GM19397 (cell line): ENCODE measurements around the gene MAIP1.

ENCODE experiments used
- ATAC-seq: cut with Tn5 transposase; IDR thresholded peaks from one replicate; pipeline ENCODE4 v1.9.1; 2021; ENCODE audit warnings: mild to moderate bottlenecking, moderate library complexity; ENCODE audit not compliant: unreplicated experiment

Gene MAIP1

DNA sequence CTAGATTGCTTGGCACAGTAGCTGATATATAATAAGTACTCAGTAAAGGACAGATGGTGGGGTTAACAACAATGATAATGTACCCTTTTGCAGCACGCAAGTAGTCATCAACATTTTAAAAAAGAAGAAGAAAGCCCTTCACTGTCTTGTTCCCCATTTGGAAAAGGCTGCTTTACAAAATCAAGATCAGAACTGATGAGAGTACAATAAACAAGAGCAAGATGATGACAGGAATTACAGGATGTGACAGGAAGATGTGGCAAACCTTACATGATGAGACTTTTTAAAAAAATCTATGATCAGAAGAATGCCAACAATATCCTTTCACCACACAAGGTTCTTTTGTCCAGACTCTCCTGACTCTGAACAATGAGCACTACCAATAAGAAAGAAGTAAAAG is 9.2 kb upstream of the MAIP1 start:
- no peak for ATAC-seq

DNA sequence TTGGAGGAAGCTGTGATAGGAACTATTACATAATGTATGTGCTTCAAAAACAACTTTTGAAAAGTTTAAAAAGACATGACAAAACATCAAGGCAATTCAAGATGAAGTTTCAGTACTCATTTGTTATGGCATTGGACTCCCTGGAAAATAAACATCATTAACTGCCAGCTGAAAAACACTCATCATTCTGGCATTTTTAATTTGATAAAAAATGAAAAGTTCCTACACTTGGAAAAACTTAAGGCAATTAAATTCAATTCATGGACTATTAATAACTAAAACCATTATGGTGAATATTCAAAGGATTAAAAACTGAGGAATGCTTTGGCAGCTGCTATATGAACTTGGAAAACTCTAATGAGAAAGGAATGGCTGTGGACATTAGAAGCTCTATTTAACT is 8.5 kb upstream of the MAIP1 start:
- ATAC-seq = no peak

DNA sequence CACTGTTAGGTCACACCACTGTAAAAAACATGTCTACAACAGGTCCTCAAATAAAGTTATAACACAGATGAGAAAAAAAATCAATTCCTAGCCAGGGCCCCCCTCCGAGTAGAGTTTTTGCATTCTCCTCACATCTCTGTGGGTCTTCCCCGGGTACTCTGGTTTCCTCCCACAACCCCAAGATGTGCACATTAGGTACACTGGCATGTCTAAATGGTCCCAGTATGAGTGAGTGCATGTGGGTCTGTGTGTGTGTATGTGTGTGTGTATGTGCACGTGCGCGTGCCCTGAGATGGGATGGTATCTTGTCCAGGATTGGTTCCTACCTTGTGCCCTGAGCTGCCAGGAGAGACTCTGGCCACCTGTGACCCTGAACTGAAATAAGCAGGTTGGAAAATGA is 5.0 kb upstream of the MAIP1 start:
- ATAC-seq = no peak

DNA sequence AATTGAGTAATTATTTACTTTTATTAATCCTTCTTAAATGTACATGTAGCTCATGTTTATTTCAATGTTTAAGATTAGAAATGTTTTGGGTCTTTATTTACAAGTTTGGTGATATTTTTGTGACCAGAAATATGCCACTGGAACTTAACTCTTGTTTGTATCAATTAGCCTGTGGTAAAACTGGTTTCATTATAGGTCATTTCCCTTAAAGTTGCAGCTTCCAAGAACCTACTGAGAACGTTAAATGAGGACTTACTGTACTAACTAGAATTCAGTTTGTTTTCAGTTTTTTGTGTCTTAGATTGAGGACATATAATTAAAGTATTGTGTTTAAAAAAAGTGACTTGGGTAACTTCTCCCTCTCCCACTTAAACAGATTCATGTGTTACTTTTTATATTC is 4.4 kb upstream of the MAIP1 start:
- no peak for ATAC-seq

DNA sequence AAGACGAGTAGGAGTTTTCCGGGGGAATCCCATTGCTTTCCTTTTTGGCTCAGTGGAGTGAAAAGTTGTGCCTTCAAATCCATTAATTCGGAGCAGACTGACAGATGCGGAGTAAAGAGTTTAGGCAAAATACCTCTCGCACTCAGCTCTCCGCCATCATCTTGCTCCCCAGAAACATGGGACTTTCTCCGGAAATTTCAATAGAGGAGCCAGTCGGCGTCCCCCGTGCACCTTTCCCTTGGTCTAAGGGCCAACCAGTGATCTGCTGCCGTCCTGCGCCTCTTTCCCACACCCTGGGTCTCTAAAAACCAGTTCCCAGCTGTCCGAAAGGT is 409 bp upstream of the MAIP1 start:
- ATAC-seq = peak; percentile 36

DNA sequence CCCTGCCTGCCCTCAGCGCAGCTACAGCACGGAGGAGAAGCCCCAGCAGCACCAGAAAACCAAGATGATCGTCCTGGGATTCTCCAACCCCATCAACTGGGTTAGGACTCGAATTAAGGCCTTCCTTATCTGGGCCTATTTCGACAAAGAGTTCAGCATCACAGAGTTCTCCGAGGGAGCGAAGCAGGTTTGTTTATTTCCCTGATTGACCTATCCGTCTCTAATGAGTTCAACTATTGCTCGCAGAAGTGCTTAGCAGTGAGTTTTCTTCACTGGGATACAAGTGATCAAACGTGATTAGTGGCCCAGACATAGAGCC is 639 bp downstream of the MAIP1 start:
- no peak for ATAC-seq

DNA sequence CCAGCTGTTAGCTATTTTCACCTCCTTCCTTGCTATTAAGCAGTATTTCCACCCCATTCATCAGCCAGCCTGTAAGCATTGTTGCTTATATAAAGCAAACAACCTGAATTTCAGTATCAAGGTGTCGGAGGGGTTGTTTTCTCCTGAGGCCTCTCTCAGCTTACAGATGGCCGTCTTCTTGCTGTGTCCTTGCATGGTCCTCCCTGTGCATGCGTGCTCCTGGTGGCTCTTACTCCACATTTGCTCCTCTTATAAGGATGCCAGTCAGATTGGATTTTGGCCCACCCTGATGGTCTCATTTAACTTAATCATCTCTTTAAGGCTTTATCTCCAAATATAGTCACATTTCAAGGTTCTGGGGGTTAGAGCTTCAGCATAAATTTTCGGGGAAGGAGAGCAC is 2.6 kb downstream of the MAIP1 start:
- ATAC-seq = no peak

DNA sequence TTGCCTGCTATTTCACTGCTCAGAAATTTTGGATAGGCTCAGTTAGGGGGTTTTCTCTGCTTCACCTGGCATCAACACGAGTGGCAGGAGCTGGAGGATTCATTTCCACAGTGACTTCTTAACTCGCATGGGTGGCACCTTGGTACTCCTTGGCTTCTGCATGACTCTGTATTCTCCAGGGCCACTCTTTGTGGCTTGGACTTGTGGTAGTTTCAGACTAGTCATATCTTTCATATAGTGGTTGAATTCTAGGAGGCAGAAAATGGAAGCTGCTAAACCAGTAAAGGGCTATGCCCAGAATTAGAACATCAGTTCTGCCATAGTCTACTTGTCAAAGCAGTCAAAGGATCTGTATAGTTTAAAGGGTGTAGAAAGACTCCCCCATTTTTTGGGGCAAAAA is 6.8 kb downstream of the MAIP1 start:
- ATAC-seq = no peak

DNA sequence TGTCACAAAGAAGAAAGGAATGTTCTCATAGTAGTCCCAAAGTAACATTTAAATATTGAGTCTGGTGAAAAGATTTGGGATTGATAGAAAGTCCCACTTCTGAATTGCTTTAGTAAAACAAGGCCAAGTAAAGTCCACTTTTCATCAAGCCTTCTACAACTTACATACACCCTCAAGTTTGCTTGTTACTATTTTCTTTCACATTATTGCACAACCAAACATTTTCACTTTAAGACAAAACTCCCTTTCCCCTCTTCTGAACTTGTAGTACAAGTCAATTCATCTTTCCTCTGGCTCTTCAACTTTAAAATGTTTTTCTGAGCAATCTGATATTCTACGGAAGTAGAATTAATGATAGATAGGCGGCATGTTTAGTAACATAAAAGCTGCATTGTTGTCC is 11.0 kb downstream of the MAIP1 start:
- no peak for ATAC-seq

DNA sequence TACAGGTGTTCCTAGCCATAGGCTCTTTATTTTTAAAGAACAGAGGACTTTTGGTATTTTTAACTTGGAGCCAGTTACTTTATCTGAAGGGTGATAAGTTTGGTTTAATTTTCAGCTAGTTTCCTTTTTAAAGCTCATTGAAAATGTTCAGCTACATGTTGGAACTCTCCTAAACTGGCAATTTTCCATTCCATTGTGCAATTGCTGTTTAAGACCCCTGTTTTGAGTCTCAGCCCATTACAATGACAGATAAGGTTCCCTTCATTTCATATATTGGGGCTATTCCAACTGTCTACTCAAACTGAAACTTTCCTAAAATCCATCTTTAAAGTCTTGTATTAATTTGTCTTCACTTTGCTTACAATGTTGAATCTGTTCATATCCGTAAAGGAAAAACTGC is 11.6 kb downstream of the MAIP1 start:
- ATAC-seq = no peak

DNA sequence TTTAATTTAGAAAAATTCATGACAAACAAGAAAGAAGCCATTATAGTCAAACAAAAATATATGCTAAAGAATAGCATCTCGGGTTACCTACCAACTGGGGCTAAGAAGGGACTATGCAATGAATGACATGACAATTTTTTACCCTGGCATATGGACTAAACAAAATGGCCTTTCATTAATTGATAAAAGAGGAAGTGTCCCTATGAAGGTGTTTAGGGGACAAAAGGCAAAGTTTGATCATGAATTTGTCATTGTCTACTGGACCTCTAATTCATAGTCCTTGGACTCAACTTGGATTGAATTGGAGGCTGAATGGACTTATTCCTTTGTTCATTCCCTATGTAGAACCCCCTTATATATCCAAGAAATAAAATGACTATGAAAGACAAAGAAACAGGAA is 12.7 kb downstream of the MAIP1 start:
- ATAC-seq = no peak

DNA sequence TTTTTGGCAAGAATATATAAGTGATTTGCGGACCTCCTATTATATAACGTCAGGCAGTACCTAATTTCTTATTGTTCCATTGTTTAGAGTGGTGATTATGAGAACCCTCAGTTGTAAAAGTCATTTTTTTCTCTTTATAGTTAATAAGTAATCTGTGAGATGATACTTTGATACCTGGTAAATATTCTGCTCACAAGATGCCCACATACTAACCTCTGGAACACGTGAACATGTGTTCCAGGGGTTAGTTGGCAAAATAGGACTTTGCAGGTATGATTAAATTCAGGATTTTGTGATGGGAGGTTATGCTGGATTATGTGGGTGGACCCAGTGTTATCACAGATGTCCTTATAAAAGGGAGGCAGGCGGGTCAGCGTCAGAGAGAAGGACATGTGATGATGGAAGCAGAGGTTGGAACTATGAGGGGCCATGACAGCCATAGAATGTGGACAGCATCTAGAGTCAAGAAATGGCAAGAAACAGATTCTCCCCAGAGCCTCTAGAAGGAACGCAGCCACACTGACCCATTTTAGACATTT is 16.8 kb downstream of the MAIP1 start:
- no peak for ATAC-seq

DNA sequence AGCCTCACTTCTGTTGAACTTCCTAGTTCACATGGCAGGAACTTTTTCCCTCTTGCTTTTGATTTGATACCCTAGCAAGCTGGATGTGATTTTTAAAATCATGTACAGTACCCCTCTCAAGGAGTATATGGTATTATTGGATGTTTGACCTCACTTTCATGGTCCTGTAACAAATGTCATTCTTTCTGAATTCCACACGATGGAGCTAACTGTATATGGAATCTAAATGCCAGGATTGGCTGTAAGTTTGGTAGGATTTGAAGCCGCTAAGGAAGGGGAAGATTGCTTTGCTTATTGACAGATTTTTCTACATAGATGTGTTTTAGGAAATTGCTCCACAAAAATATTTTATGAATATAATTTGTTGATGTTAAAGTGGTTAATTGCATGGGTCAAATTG is 18.3 kb downstream of the MAIP1 start:
- no peak for ATAC-seq

DNA sequence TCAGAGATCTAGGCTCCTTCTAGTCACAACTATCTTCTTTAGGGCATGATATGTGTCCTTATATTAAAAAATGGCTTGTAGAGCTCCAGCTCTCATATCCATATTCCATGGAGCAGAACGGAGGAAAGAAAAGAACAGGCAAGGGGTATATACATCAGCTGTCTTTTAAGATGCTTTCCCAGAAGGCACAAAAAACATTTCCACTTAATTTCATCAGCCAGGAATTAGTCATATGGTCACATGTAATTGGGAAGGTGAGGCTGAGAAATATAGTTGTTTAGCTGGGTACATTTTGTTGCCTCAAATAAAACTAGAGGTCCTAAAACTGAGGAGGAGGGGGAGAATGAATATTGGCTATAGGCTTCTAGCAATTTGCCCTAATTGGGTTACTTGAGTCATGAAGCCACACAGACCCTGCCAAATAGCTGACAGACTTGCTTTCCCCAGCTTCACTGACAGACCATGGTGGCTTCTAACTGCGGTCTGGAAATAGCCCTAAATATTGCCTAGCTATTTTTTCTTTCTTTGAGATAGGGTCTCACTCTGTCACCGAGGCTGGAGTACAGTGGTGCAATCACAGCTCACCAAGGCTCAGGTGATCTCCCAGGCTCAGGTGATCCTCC is 20.0 kb downstream of the MAIP1 start:
- no peak for ATAC-seq

DNA sequence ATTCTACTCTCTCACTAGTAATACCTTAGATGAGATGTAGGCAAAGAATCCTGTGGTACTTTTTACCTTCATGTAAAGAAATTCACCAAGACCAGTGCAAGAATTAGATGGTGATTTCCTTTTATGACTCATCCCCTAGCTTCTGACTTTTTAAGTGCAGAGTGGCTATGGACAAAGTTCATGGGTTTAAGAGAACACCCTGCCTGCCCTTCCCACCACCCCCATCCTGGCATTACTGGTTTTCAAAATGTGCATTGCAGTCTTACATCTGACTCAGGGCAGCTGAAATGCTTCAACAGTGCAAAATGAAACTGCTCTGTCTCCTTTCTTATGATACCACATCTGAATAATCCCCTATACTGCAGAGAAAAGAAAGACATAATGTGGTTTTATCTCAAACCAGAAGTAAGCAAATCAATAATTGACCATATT is 22.6 kb downstream of the MAIP1 start:
- ATAC-seq = peak; percentile 83

DNA sequence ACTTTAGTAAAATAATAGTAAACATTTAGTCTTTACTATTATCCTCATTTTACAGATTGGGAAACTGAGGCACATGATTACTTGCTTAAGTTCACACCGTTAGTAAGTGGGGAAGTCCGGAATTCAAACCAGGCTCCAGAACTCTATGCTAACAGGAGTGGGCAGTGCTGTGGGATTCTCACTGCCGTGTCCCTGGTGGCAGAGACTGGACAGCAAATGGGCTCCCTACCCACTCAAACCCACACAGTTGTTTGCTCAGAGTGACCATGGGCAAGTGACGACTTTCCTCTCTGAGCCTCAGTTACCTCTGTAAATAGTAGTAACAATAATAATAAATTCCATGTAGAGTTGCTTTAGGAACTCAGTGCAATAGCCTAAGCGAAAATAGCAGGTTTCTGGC is 24.0 kb downstream of the MAIP1 start:
- no peak for ATAC-seq

DNA sequence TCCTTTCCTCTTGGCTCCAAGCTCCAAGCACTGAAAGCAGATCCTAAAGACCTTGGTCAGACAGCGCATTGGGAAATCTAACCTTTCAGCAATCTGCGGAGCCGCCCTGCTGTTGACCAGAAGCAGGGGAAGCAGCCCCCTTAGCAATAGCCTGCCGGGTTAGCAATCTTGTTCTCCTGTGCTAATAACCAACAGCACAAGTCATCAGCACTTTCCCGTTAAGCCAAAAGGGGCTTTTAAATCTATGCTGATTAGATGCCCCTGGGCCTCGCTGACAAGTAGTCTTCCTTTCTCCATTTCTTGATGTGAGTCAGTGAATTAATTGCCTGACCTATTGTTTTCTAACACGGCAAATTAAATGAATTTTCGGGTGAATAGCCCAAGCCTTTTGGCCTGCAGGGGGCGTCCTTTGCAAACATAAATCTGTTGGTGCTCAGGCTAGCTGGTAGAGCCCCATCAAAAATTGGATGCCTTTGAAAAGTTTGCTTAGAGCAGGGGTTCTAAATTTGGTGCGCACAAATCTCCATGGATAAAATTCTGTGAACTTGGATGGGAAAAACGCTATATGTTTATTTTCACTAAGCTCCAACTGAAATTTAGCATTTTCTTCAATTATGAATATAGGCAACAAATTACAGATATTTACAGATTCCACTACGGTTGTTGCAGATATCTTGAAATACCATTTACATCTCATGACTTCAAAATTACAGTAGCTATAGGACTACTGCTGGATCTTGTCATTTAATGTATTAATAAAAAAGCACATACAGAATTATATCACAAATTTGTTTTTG is 24.6 kb downstream of the MAIP1 start:
- ATAC-seq = no peak

DNA sequence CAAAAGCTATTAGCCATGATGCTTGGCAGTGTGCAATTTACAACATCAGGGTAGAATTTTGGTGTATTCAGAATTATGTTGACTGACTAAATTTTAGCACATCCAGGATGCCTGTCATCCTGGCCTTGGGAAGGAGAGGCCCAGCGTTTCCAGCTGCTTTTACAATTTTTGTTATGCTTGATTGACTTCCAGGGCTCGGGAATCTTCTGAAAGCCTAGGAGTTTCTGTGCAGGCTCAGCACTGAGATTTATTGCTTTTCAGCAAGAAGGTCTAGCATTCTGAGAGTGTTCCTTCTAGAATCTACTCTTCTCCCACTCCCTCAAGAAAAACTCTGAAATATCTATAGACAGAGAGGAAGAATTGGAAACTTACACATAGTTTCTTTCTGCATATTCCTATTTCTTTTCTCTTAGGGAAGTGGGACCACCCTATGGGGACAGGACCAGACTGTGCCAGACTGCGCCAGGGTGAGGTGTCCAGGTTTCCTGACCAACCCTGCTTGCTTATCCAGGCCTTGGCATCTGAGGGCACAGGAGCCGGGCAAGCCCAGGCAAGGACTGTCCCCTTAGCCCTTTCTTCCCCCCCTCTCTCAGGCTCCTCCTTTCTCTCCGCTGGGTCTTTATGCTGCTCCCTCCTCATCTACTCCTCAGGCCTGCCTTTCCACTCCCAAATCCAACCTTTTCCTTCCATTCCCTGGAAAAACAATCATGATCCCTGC is 26.9 kb downstream of the MAIP1 start:
- ATAC-seq = no peak

DNA sequence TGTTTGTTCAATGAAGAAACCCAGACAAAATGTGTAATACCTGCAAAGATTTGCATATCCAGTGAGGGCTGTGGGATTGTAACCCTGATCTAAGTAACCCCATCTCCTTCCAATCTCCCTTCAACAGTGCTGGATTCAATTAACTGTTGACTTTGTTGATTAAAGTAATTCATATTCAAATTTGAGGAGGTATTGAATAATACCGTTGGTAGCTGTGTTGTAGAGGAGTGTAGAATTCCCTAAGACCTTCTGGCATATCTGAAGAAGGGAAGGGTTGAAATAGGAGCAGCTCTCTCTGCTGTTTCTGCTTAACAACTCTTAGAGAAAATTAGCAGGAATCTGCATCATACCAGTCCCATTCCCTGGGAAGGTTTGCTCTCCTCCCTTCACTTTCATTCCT is 28.2 kb downstream of the MAIP1 start:
- no peak for ATAC-seq

DNA sequence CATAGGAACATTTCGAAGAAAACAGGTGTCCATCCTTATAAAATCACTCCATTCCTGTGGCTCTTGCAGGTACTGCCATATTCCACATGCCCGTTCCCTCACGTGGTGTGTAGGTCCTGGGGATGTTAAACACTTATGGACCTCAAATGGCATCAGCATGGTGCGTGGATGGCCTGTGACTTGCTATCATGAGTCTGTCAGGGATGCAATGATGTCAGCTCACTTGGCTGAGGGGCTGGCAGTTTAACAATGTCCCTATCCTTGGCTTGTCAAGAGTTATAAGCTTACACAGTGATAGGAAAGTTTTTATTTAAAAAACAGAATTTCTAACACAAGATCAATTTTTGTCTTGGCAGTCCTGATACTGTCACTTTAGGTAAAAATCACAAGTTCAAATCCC is 28.8 kb downstream of the MAIP1 start:
- ATAC-seq = no peak

DNA sequence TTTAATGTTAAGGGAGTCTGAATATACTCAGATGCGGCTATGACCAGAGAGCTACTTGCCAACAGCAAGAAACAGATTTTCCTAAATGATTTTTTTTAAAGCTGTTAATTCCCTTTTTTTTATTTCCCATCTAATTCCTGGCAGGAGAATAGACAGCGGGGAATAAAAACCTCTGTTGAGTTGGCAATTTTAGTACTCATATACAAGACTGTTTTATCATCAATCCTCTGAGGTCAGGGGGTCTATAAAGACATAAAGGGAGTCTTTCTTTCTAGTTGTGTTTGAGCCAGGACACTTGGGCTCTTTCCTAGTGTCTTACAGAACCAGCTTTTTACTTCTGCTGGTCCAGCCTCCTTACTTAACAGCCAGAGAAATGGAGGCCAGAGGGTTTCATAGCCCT is 29.4 kb downstream of the MAIP1 start:
- ATAC-seq = no peak

DNA sequence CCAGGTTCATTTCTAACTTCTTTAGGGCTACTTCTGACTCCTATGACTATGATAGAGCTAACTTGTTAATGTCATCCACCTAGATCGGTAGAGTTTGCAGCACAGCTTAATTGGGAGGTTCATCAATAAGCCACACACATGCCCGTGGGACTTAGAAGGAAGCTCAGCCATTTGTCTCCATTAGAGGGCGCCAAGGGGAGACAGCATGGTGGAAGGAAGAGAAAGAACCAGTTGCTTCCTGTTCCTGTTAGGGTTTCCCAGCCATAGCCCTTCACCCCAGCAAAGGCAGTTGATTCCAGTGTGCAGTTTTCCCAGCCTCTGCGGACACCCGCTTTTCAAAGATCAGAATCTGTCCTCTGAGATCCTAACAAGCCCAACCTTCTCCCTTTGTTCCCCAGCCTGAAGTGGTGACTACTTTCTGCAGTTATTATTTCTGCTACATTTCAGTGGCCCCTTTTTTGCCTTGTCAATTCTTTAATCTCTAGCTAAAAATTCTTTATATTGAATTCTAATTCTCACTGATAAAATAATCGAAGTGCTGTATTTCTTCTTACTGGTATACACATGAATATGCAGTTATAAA is 30.3 kb downstream of the MAIP1 start:
- ATAC-seq = no peak
